ENCODE results near the gene UNC79. TPM values are rescaled to one million over a fixed set of nuclear protein-coding genes. Genes with fewer than 3 reads are reported as not detected.

UNC79 gene
- total RNA-seq, 1 experiment from 2014 or later, result not detected

GRCh38 chr14:93549595-93549994, 118.9 kb downstream of the UNC79 start:
- no TSS peak for BruUV-seq (replicated peaks)
- Histone ChIP-seq H3K27ac (ENCODE audit: low read length) (no peak overlapping the region), H3K9ac (ENCODE audit: low read length) (no peak overlapping the region), H3K79me2 (ENCODE audit: low read length) (no peaks in the 10 kb centered on the region), H3K27me3 (ENCODE audit: low read length) (peaks cover 47% of the 10 kb centered on the region), H3F3A (ENCODE audit: low read length, unreplicated experiment) (no peaks in the 10 kb centered on the region), H3K4me2 (ENCODE audit: low read length) (no peak overlapping the region), H2AFZ (ENCODE audit: low read length) (no peak overlapping the region), H3K36me3 (ENCODE audit: low read depth, low read length) (no peaks in the 10 kb centered on the region), H3K9me2 (replicated peaks; ENCODE audit: low read length) (no peaks in the 10 kb centered on the region), H4K20me1 (ENCODE audit: low read length) (no peaks in the 10 kb centered on the region), H3K4me3 (ENCODE audit: low read length) (no peak overlapping the region), H3K9me3 (ENCODE audit: low read length) (no peaks in the 10 kb centered on the region), H3K4me1 (ENCODE audit: insufficient read depth, low read length) (no peaks in the 10 kb centered on the region)
- DNase-seq (peak; percentile 16), ATAC-seq (no peak)
- intact Hi-C loops (cut with micrococcal nuclease), result no loop called here
- ChIA-PET CTCF (no interaction called here), POLR2A (ENCODE audit: unreplicated experiment) (no interaction called here)
- TF ChIP-seq EZH2 (IDR thresholded peaks at IDR 0.05; ENCODE audit: low read length, unreplicated experiment) (no peak), EZH2phosphoT487 (IDR thresholded peaks at IDR 0.05; ENCODE audit: borderline replicate concordance, low read length) (no peak)
- TF ChIP-seq, protein P1, sequence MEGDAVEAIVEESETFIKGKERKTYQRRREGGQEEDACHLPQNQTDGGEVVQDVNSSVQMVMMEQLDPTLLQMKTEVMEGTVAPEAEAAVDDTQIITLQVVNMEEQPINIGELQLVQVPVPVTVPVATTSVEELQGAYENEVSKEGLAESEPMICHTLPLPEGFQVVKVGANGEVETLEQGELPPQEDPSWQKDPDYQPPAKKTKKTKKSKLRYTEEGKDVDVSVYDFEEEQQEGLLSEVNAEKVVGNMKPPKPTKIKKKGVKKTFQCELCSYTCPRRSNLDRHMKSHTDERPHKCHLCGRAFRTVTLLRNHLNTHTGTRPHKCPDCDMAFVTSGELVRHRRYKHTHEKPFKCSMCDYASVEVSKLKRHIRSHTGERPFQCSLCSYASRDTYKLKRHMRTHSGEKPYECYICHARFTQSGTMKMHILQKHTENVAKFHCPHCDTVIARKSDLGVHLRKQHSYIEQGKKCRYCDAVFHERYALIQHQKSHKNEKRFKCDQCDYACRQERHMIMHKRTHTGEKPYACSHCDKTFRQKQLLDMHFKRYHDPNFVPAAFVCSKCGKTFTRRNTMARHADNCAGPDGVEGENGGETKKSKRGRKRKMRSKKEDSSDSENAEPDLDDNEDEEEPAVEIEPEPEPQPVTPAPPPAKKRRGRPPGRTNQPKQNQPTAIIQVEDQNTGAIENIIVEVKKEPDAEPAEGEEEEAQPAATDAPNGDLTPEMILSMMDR (conservative IDR thresholded peaks at IDR 0.05; ENCODE audit: low read depth, low read length), result no peak

DNA sequence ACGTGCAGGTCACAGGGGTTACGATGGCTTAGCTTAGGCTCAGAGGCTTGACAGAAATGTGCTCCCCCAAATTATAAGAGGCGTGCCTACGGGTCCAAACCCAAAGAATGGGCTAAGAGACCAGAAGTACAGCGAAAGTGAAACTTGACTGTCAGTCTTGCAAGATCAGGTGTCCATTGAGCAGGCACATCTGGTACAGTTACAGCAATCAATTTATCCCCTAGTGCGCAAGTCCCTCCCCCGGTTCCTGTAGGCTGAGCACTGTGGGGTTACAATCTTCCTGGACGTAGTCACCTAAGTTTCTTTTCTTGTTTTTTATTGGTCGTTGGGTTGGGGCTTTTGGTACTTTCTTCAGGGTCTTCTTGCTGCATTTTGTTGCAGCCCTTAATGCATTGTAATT, 134.2 kb downstream of the UNC79 start:
- intact Hi-C loops (cut with micrococcal nuclease), result no loop called here
- ATAC-seq, result no peak

GRCh38 chr14:93566065-93566693, 135.4 kb downstream of the UNC79 start:
- H3K9ac ChIP-seq (ENCODE audit: low read length), result no peak overlapping the region
- H3K36me3 ChIP-seq (ENCODE audit: low read depth, low read length), result no peaks in the 10 kb centered on the region
- TF ChIP-seq EZH2 (IDR thresholded peaks at IDR 0.05; ENCODE audit: low read length, unreplicated experiment) (no peak), EZH2phosphoT487 (IDR thresholded peaks at IDR 0.05; ENCODE audit: borderline replicate concordance, low read length) (no peak)
- TF ChIP-seq, protein P1 (conservative IDR thresholded peaks at IDR 0.05; ENCODE audit: low read depth, low read length), result no peak
- no peak overlapping the region for H2AFZ ChIP-seq (ENCODE audit: low read length)
- DNase-seq (no peak), ATAC-seq (no peak)
- no peaks in the 10 kb centered on the region for H3K9me3 ChIP-seq (ENCODE audit: low read length)
- no TSS peak for BruUV-seq (replicated peaks)
- H3K27me3 ChIP-seq (ENCODE audit: low read length), result peaks cover 50% of the 10 kb centered on the region
- POLR2A ChIA-PET (ENCODE audit: unreplicated experiment), result no interaction called here
- no peak overlapping the region for H3K27ac ChIP-seq (ENCODE audit: low read length)
- H3K9me2 ChIP-seq (replicated peaks; ENCODE audit: low read length), result no peaks in the 10 kb centered on the region
- H3F3A ChIP-seq (ENCODE audit: low read length, unreplicated experiment), result no peaks in the 10 kb centered on the region
- intact Hi-C loops (cut with micrococcal nuclease), result no loop called here
- H3K79me2 ChIP-seq (ENCODE audit: low read length), result no peaks in the 10 kb centered on the region
- CTCF ChIA-PET, result no interaction called here
- no peak overlapping the region for H3K4me2 ChIP-seq (ENCODE audit: low read length)
- H3K4me1 ChIP-seq (ENCODE audit: insufficient read depth, low read length), result no peaks in the 10 kb centered on the region
- H3K4me3 ChIP-seq (ENCODE audit: low read length), result no peak overlapping the region
- no peaks in the 10 kb centered on the region for H4K20me1 ChIP-seq (ENCODE audit: low read length)

More for the DNA sequence above, 134.2 kb downstream of the UNC79 start:
- CTCF ChIA-PET, result no interaction called here
- BruUV-seq (replicated peaks), result no TSS peak
- H3K9ac ChIP-seq (ENCODE audit: low read length), result no peak overlapping the region
- POLR2A ChIA-PET (ENCODE audit: unreplicated experiment), result no interaction called here
- H3K9me2 ChIP-seq (replicated peaks; ENCODE audit: low read length), result no peaks in the 10 kb centered on the region
- DNase-seq, result no peak
- H4K20me1 ChIP-seq (ENCODE audit: low read length), result no peaks in the 10 kb centered on the region
- peaks cover 38% of the 10 kb centered on the region for H3K27me3 ChIP-seq (ENCODE audit: low read length)
- H3K36me3 ChIP-seq (ENCODE audit: low read depth, low read length), result no peaks in the 10 kb centered on the region
- H2AFZ ChIP-seq (ENCODE audit: low read length), result no peak overlapping the region
- no peak overlapping the region for H3K4me3 ChIP-seq (ENCODE audit: low read length)
- no peaks in the 10 kb centered on the region for H3K4me1 ChIP-seq (ENCODE audit: insufficient read depth, low read length)
- no peak overlapping the region for H3K4me2 ChIP-seq (ENCODE audit: low read length)
- H3K27ac ChIP-seq (ENCODE audit: low read length), result no peak overlapping the region
- no peaks in the 10 kb centered on the region for H3F3A ChIP-seq (ENCODE audit: low read length, unreplicated experiment)
- TF ChIP-seq, protein P1 (conservative IDR thresholded peaks at IDR 0.05; ENCODE audit: low read depth, low read length), result no peak
- TF ChIP-seq EZH2 (IDR thresholded peaks at IDR 0.05; ENCODE audit: low read length, unreplicated experiment), result no peak
- no peak for TF ChIP-seq EZH2phosphoT487 (IDR thresholded peaks at IDR 0.05; ENCODE audit: borderline replicate concordance, low read length)
- H3K79me2 ChIP-seq (ENCODE audit: low read length), result no peaks in the 10 kb centered on the region
- H3K9me3 ChIP-seq (ENCODE audit: low read length), result no peaks in the 10 kb centered on the region

Data from PC-3 (cell line).